Sigmoid colon (tissue), 7 donors: Measurements from ENCODE around the gene EMP2. TPM values are rescaled to one million over a fixed set of nuclear protein-coding genes. Genes with fewer than 3 reads are reported as not detected.
"Not testable (repeated sequence)": the region's sequence is repeated elsewhere in the genome, so short reads cannot be mapped to it uniquely, and the experiment has no call there.

Experiments used
- DNase-seq: peaks from one replicate; pipeline ENCODE4 v3.0.0-alpha.2; 2019
- H3K27ac ChIP-seq, 4 donors: fragments of 200-600 bp; sonication (generic); one replicate each; pipeline ENCODE4 v1.5.1; 2016 to 2019; ENCODE audit warnings: mild to moderate bottlenecking in 1 of 4
- H3K27me3 ChIP-seq, 3 donors: fragments of 200-600 bp; sonication (generic); one replicate each; pipeline ENCODE4 v1.5.1; 2019; ENCODE audit warnings: mild to moderate bottlenecking in 1 of 3
- H3K36me3 ChIP-seq, 4 donors: fragments of 200-600 bp; sonication (generic); one replicate each; pipeline ENCODE4 v1.5.1; 2016 to 2019
- H3K4me1 ChIP-seq, 4 donors: fragments of 200-600 bp; sonication (generic); one replicate each; pipeline ENCODE4 v1.5.1; 2017 to 2019
- H3K4me3 ChIP-seq, 4 donors: fragments of 200-600 bp; sonication (generic); one replicate each; pipeline ENCODE4 v1.5.1; 2017 to 2019; ENCODE audit warnings: mild to moderate bottlenecking in 2 of 4, moderate library complexity in 1 of 4
- H3K9me3 ChIP-seq, 4 donors: fragments of 200-600 bp in 3 of 4; sonication (generic) in 3 of 4; one replicate each; pipeline versions ENCODE4 v1.5.1 to v1.6.1; 2013 to 2019
- CTCF ChIP-seq, 4 experiments: fragments of 450-650 bp in 3 of 4; fragments of 200-600 bp in 1 of 4; IDR thresholded peaks; one replicate each; pipeline ENCODE4 v1.5.1; 2016 to 2019; ENCODE audit warnings: antibody characterized with exemption in 4 of 4, mild to moderate bottlenecking in 3 of 4, moderate library complexity in 2 of 4
- EP300 ChIP-seq, 4 donors: sonication (generic); formaldehyde crosslinking; IDR thresholded peaks; one replicate each; pipeline ENCODE4 v1.6.1; 2017; ENCODE audit warnings: antibody characterized with exemption in 4 of 4
- POLR2A ChIP-seq, 2 donors: fragments of 450-650 bp; IDR thresholded peaks; one replicate each; pipeline ENCODE4 v1.6.1; 2016; ENCODE audit warnings: antibody characterized with exemption in 2 of 2, mild to moderate bottlenecking in 2 of 2, moderate library complexity in 2 of 2
- POLR2AphosphoS5 ChIP-seq, 4 donors: sonication (generic); formaldehyde crosslinking; IDR thresholded peaks; one replicate each; pipeline ENCODE4 v1.6.1; 2017; ENCODE audit warnings: antibody characterized with exemption in 4 of 4
- WGBS, 2 donors: extraction: QIAGEN DNeasy Blood & Tissue Kit; methylation state at CpG; one replicate each; pipeline ENCODE4 v1.1.7; 2013; 5-methylcytosine and 5-hydroxymethylcytosine counted together
- intact Hi-C: fragments of 100-400 bp; cut with DNase I; formaldehyde crosslinking; loops from one replicate; pipeline ENCODE4 v1.15.1; 2023
- polyA plus RNA-seq, 3 donors: library from polyadenylated mRNA; stranded (reverse); fragments of 200-250 nt; gene quantifications; one replicate each; pipeline ENCODE4 v1.2.3, GENCODE V29; 2013
- total RNA-seq, 4 donors: library from RNA; depleted of rRNA; stranded (reverse); fragments of >200 nt; gene quantifications; one replicate each; pipeline ENCODE4 v1.1.0, GENCODE V29; 2016
- donor health status: healthy with polysubstance abuse.
- donor health status: Bipolar disorder and iron deficiency.
- donor health status: healthy.

Gene EMP2
- total and polyA plus RNA-seq, 7 donors: 7.2 to 57.3 (median 39.2) TPM

GRCh38 chr16:10538583-10538982 lies 41.8 kb downstream of the EMP2 start:
- TF ChIP-seq POLR2A (IDR thresholded peaks at IDR 0.05) (no peak), POLR2AphosphoS5 (IDR thresholded peaks at IDR 0.05) (no peak), EP300 (IDR thresholded peaks at IDR 0.05) (no peak), CTCF (IDR thresholded peaks at IDR 0.05) (no peak)
- H3K4me1 ChIP-seq: no peaks in the 10 kb centered on the region
- no peak overlapping the region for H3K27ac ChIP-seq
- H3K9me3 ChIP-seq: no peaks in the 10 kb centered on the region
- DNase-seq: no peak
- 87 to 94% methylated on average over 2 of the region's 2 CpGs for WGBS, 2 donors
- H3K27me3 ChIP-seq: no peaks in the 10 kb centered on the region
- intact Hi-C loops: no loop called here
- no peak overlapping the region for H3K4me3 ChIP-seq
- peaks cover 28 to 93% (median 45%) of the 10 kb centered on the region in 4 donors for H3K36me3 ChIP-seq

GRCh38 chr16:10537946-10538345 lies 42.5 kb downstream of the EMP2 start:
- no peak for TF ChIP-seq POLR2A (IDR thresholded peaks at IDR 0.05)
- 91 to 92% methylated on average over 15 of the region's 15 CpGs for WGBS, 2 donors
- DNase-seq: no peak

DNA sequence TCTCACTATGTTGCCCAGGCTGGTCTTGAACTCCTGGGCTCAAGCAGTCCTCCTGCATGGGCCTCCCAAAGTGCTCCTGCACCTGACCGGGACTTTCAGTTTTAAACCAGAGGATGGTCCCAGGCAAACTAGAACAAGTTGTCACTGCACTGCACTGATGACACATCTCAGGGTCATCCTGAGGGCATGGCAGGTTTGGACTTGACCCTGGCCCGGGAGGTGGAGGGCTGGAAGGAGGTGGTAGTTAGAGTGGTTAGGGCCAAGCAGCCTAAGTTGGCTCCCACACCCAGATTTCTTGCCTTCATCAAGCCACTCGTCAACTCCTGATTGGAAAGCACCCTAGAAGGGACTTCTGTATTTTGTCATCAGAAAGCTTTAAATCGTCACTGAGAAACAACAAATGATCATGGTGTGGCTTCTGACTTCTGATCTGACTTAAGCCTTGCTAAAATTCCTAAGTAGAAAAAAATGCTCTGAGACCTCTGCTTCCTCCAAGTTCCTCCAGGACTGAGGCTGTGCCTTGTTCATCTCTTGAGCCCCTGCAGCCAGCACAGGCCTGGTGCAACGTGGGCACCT lies 43.5 kb downstream of the EMP2 start:
- no peak overlapping the region for H3K4me3 ChIP-seq
- 85 to 86% methylated on average over 5 of the region's 5 CpGs for WGBS, 2 donors
- intact Hi-C loops: no loop called here
- no peaks in the 10 kb centered on the region for H3K27me3 ChIP-seq
- TF ChIP-seq CTCF (IDR thresholded peaks at IDR 0.05): no peak
- no peak for TF ChIP-seq POLR2A (IDR thresholded peaks at IDR 0.05)
- TF ChIP-seq POLR2AphosphoS5 (IDR thresholded peaks at IDR 0.05): no peak
- TF ChIP-seq EP300 (IDR thresholded peaks at IDR 0.05): no peak
- peaks cover 21 to 93% (median 45%) of the 10 kb centered on the region in 4 donors for H3K36me3 ChIP-seq
- no peaks in the 10 kb centered on the region for H3K4me1 ChIP-seq
- no peaks in the 10 kb centered on the region for H3K9me3 ChIP-seq
- DNase-seq: no peak
- H3K27ac ChIP-seq: no peak overlapping the region

More at GRCh38 chr16:10537946-10538345, 42.5 kb downstream of the EMP2 start:
- Histone ChIP-seq H3K9me3 (no peaks in the 10 kb centered on the region), H3K27me3 (no peaks in the 10 kb centered on the region), H3K4me1 (no peaks in the 10 kb centered on the region), H3K4me3 (no peak overlapping the region), H3K27ac (no peak overlapping the region), H3K36me3 (peaks cover 24 to 93% (median 42%) of the 10 kb centered on the region in 4 donors)
- intact Hi-C loops: no loop called here

- H3K36me3 ChIP-seq: peaks cover 21 to 93% (median 50%) of the 10 kb centered on the region in 4 donors
- 86 to 92% methylated on average over 6 of the region's 6 CpGs for WGBS, 2 donors
- intact Hi-C loops, H3K9me3 ChIP-seq, DNase-seq, H3K27me3 ChIP-seq, H3K27ac ChIP-seq, H3K4me3 ChIP-seq, H3K4me1 ChIP-seq: not testable (repeated sequence)
Measured at GRCh38 chr16:10536328-10536727, 44.1 kb downstream of the EMP2 start.

DNA sequence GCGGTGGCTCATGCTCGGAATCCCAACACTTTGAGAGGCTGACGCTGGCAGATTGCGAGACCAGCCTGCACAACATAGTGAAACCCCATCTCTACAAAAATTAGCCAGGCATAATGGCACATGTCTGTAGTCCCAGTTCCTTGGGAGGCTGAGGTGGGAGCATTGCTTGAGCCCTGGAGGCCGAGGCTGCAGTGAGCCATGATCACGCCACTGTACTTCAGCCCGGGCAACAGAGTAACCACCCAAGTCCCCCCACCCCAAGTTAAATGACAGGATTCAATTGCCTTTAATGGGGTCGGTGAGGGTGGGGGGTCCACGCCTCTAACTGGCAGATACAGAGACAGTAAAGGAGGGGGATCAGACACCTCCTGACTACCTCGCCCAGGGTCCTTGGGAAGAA lies 44.9 kb downstream of the EMP2 start:
- peaks cover 21 to 89% (median 50%) of the 10 kb centered on the region in 4 donors for H3K36me3 ChIP-seq
- intact Hi-C loops: no loop called here
- 95% methylated on average over 10 of the region's 10 CpGs for WGBS, 2 donors

More for the DNA sequence above, 44.9 kb downstream of the EMP2 start:
- Histone ChIP-seq H3K9me3 (no peaks in the 10 kb centered on the region), H3K27ac (no peak overlapping the region), H3K4me1 (no peaks in the 10 kb centered on the region), H3K27me3 (no peaks in the 10 kb centered on the region), H3K4me3 (no peak overlapping the region)
- TF ChIP-seq POLR2AphosphoS5 (IDR thresholded peaks at IDR 0.05) (no peak), EP300 (IDR thresholded peaks at IDR 0.05) (no peak), CTCF (IDR thresholded peaks at IDR 0.05) (no peak), POLR2A (IDR thresholded peaks at IDR 0.05) (no peak)
- no peak for DNase-seq
